Esophagus muscularis mucosa (tissue), 4 donors: ENCODE results near the gene TUBB4B.

Experiments
- CTCF ChIP-seq, 3 experiments: fragments of 200-600 bp in 2 of 3; fragments of 450-650 bp in 1 of 3; sonication (generic) in 2 of 3; IDR thresholded peaks; one replicate each; pipeline ENCODE4 v1.5.1; 2017 to 2019; ENCODE audit warnings: antibody characterized with exemption in 3 of 3, mild to moderate bottlenecking in 2 of 3, moderate library complexity in 1 of 3
- EP300 ChIP-seq: sonication (generic); formaldehyde crosslinking; IDR thresholded peaks from one replicate; pipeline ENCODE4 v1.6.1; 2017; ENCODE audit warnings: antibody characterized with exemption
- POLR2A ChIP-seq: fragments of 450-650 bp; IDR thresholded peaks from one replicate; pipeline ENCODE4 v1.6.1; 2017; ENCODE audit warnings: antibody characterized with exemption, moderate library complexity, mild to moderate bottlenecking, low read depth
- POLR2AphosphoS5 ChIP-seq, 2 donors: sonication (generic); formaldehyde crosslinking; IDR thresholded peaks; one replicate each; pipeline ENCODE4 v1.6.1; 2017; ENCODE audit warnings: antibody characterized with exemption in 2 of 2

GRCh38 chr9:137256856-137257255 lies 15.8 kb downstream of the TUBB4B start:
- no peak for TF ChIP-seq CTCF (IDR thresholded peaks at IDR 0.05)
- TF ChIP-seq POLR2A = no peak
- TF ChIP-seq POLR2AphosphoS5 (IDR thresholded peaks at IDR 0.05) = no peak
- TF ChIP-seq EP300 = no peak
